Colon (tissue), 2 donors: Measurements from ENCODE around the gene LRRC51.
"Not testable (repeated sequence)": the region's sequence is repeated elsewhere in the genome, so short reads cannot be mapped to it uniquely, and the experiment has no call there.

ENCODE experiments used
- FAIRE-seq: peaks from 2 replicates; lab custom pipeline; 2012; peaks lifted over from hg19 to GRCh38; lab: Jason Lieb, UNC
- donor health status: control.
- donor health status: control.

The LRRC51 gene

GRCh38 chr11:72111300-72112142 is 30.9 kb downstream of the LRRC51 start:
- FAIRE-seq: no peak

- FAIRE-seq: peak; percentile 61
These were observed 31.7 kb downstream of the LRRC51 start, which contains the start of gene ANAPC15 for GRCh38 chr11:72112143-72112977. TSS of gene ANAPC15 (minus strand) at chr11:72112695. CDS start at chr11:72111276, 1,419 bp downstream.

- FAIRE-seq: no peak
These were observed 32.5 kb downstream of the LRRC51 start for GRCh38 chr11:72112978-72113808.

- FAIRE-seq: no peak
These were observed 33.9 kb downstream of the LRRC51 start for GRCh38 chr11:72114570-72114969.

- no peak for FAIRE-seq
These were observed 35.5 kb downstream of the LRRC51 start for GRCh38 chr11:72116019-72116755.

GRCh38 chr11:72119198-72119597 is 38.5 kb downstream of the LRRC51 start:
- no peak for FAIRE-seq

- no peak for FAIRE-seq
These were observed 40.3 kb downstream of the LRRC51 start for GRCh38 chr11:72120930-72121329.

- no peak for FAIRE-seq
These were observed 42.0 kb downstream of the LRRC51 start for GRCh38 chr11:72122607-72123006.

GRCh38 chr11:72123117-72123653 is 42.5 kb downstream of the LRRC51 start:
- FAIRE-seq: no peak

- FAIRE-seq: no peak
These were observed 43.4 kb downstream of the LRRC51 start for GRCh38 chr11:72124046-72124445.

GRCh38 chr11:72125956-72126355 is 45.3 kb downstream of the LRRC51 start:
- FAIRE-seq: no peak

- FAIRE-seq: no peak
These were observed 47.3 kb downstream of the LRRC51 start for GRCh38 chr11:72127923-72128322.

- FAIRE-seq: no peak
These were observed 48.7 kb downstream of the LRRC51 start for GRCh38 chr11:72129381-72129780.

- no peak for FAIRE-seq
These were observed 52.0 kb downstream of the LRRC51 start for GRCh38 chr11:72132646-72133045.

GRCh38 chr11:72135473-72135872 is 54.8 kb downstream of the LRRC51 start, which contains the start of gene FOLR3:
TSS of gene FOLR3 (plus strand) at chr11:72135725. CDS start at chr11:72135953, 228 bp downstream.
- FAIRE-seq: not testable (repeated sequence)

GRCh38 chr11:72135891-72136683 is 55.4 kb downstream of the LRRC51 start:
- FAIRE-seq: no peak

GRCh38 chr11:72136684-72137262 is 56.1 kb downstream of the LRRC51 start:
- FAIRE-seq: no peak

- FAIRE-seq: no peak
These were observed 58.3 kb downstream of the LRRC51 start for GRCh38 chr11:72138821-72139390.

- FAIRE-seq: no peak
These were observed 58.9 kb downstream of the LRRC51 start for GRCh38 chr11:72139500-72139899.
